ENCODE data around the gene TMEM167B. TPM values are rescaled to one million over a fixed set of nuclear protein-coding genes. Genes with fewer than 3 reads are reported as not detected.

TMEM167B gene
- total RNA-seq, 1 experiment from 2014 or later, result 30.2 TPM

- Mint-ChIP-seq H3K9me3 (ENCODE audit: unreplicated experiment) (no peaks in the 10 kb centered on the region), H3K27ac (ENCODE audit: low read depth, unreplicated experiment) (no peak overlapping the region), H3K4me3 (ENCODE audit: unreplicated experiment) (no peak overlapping the region), H3K27me3 (ENCODE audit: insufficient read depth, unreplicated experiment) (no peaks in the 10 kb centered on the region), H3K4me1 (ENCODE audit: insufficient read depth, unreplicated experiment) (peaks cover 6% of the 10 kb centered on the region), H3K36me3 (ENCODE audit: insufficient read depth, unreplicated experiment) (no peaks in the 10 kb centered on the region)
- CTCF ChIA-PET, result interaction anchor here (3.2 kb wide), 1 partner anchor 21 kb away, joined by 14 read pairs; a partner anchor contains a TSS
- no TSS peak for BruUV-seq (replicated peaks)
- no peak for DNase-seq (ENCODE audit: unreplicated experiment)
- POLR2A ChIA-PET, result interaction anchor here (0.7 kb wide), 1 partner anchor 65 kb away, joined by 3 read pairs; no protein-coding TSS in a partner anchor
- intact Hi-C loops (cut with micrococcal nuclease), result no loop called here
- no peak for TF ChIP-seq CTCF (IDR thresholded peaks at IDR 0.05; ENCODE audit: unreplicated experiment)
Measured at GRCh38 chr1:109133002-109133706, 42.6 kb downstream of the TMEM167B start.

- H3K27me3 Mint-ChIP-seq (ENCODE audit: insufficient read depth, unreplicated experiment), result no peaks in the 10 kb centered on the region
- no peaks in the 10 kb centered on the region for H3K9me3 Mint-ChIP-seq (ENCODE audit: unreplicated experiment)
- no TSS peak for BruUV-seq (replicated peaks)
- ChIA-PET CTCF (interaction anchor here (1.0 to 1.7 kb wide), 2 partner anchors 21 to 26 kb away, joined by 4 to 6 read pairs; a partner anchor contains a TSS), POLR2A (interaction anchor here (0.6 kb wide), 1 partner anchor 18 kb away, joined by 3 read pairs; no protein-coding TSS in a partner anchor)
- H3K36me3 Mint-ChIP-seq (ENCODE audit: insufficient read depth, unreplicated experiment), result no peaks in the 10 kb centered on the region
- H3K27ac Mint-ChIP-seq (ENCODE audit: low read depth, unreplicated experiment), result no peak overlapping the region
- DNase-seq (ENCODE audit: unreplicated experiment), result peak; percentile 33
- no peak for TF ChIP-seq CTCF (IDR thresholded peaks at IDR 0.05; ENCODE audit: unreplicated experiment)
- intact Hi-C loops (cut with micrococcal nuclease), result no loop called here
- H3K4me3 Mint-ChIP-seq (ENCODE audit: unreplicated experiment), result no peak overlapping the region
- H3K4me1 Mint-ChIP-seq (ENCODE audit: insufficient read depth, unreplicated experiment), result peaks cover 6% of the 10 kb centered on the region
Measured at GRCh38 chr1:109133815-109134214, 43.3 kb downstream of the TMEM167B start.

GRCh38 chr1:109134423-109134822, 43.9 kb downstream of the TMEM167B start:
- BruUV-seq (replicated peaks), result no TSS peak
- no peak for DNase-seq (ENCODE audit: unreplicated experiment)
- H3K36me3 Mint-ChIP-seq (ENCODE audit: insufficient read depth, unreplicated experiment), result no peaks in the 10 kb centered on the region
- H3K4me1 Mint-ChIP-seq (ENCODE audit: insufficient read depth, unreplicated experiment), result peaks cover 6% of the 10 kb centered on the region
- no peak overlapping the region for H3K27ac Mint-ChIP-seq (ENCODE audit: low read depth, unreplicated experiment)
- CTCF ChIA-PET, result interaction anchor here (0.7 to 1.7 kb wide), 3 partner anchors 22 to 26 kb away, joined by 3 to 6 read pairs (median 4); a partner anchor contains a TSS
- no peak overlapping the region for H3K4me3 Mint-ChIP-seq (ENCODE audit: unreplicated experiment)
- TF ChIP-seq CTCF (IDR thresholded peaks at IDR 0.05; ENCODE audit: unreplicated experiment), result no peak
- intact Hi-C loops (cut with micrococcal nuclease), result no loop called here
- no peaks in the 10 kb centered on the region for H3K9me3 Mint-ChIP-seq (ENCODE audit: unreplicated experiment)
- POLR2A ChIA-PET, result interaction anchor here (0.6 kb wide), 1 partner anchor 18 kb away, joined by 3 read pairs; no protein-coding TSS in a partner anchor
- H3K27me3 Mint-ChIP-seq (ENCODE audit: insufficient read depth, unreplicated experiment), result no peaks in the 10 kb centered on the region

GRCh38 chr1:109135940-109136339, 45.4 kb downstream of the TMEM167B start:
- intact Hi-C loops (cut with micrococcal nuclease), result no loop called here

More at GRCh38 chr1:109135940-109136339, 45.4 kb downstream of the TMEM167B start:
- ChIA-PET CTCF (no interaction called here), POLR2A (interaction anchor here (0.7 kb wide), 1 partner anchor 130 kb away, joined by 3 read pairs; no protein-coding TSS in a partner anchor)
- no peaks in the 10 kb centered on the region for H3K27me3 Mint-ChIP-seq (ENCODE audit: insufficient read depth, unreplicated experiment)
- peaks cover 6% of the 10 kb centered on the region for H3K4me1 Mint-ChIP-seq (ENCODE audit: insufficient read depth, unreplicated experiment)
- no peak overlapping the region for H3K4me3 Mint-ChIP-seq (ENCODE audit: unreplicated experiment)
- H3K9me3 Mint-ChIP-seq (ENCODE audit: unreplicated experiment), result no peaks in the 10 kb centered on the region
- H3K36me3 Mint-ChIP-seq (ENCODE audit: insufficient read depth, unreplicated experiment), result no peaks in the 10 kb centered on the region
- DNase-seq (ENCODE audit: unreplicated experiment), result no peak
- BruUV-seq (replicated peaks), result no TSS peak
- H3K27ac Mint-ChIP-seq (ENCODE audit: low read depth, unreplicated experiment), result no peak overlapping the region
- no peak for TF ChIP-seq CTCF (IDR thresholded peaks at IDR 0.05; ENCODE audit: unreplicated experiment)

Data from MCF 10A (cell line).